PC-3 (cell line): Measurements from ENCODE around the gene STXBP5L. TPM values are rescaled to one million over a fixed set of nuclear protein-coding genes. Genes with fewer than 3 reads are reported as not detected.
"Not testable (repeated sequence)": the region's sequence is repeated elsewhere in the genome, so short reads cannot be mapped to it uniquely, and the experiment has no call there.

Source experiments
- ATAC-seq: fragments of 200-7000 bp; cut with Tn5 transposase; 2 replicates; pipeline ENCODE4 v1.9.1; 2020; ENCODE audit warnings: mild to moderate bottlenecking, moderate library complexity
- BruUV-seq: library from RNA; stranded (reverse); fragments of 400-500 nt; replicated peaks from 2 replicates; lab custom pipeline; 2021; lab: Mats Ljungman, UMichigan
- CTCF ChIA-PET: fragments of 300-600 bp; sonication (Branson Sonifier 250); formaldehyde crosslinking; loops from one replicate; lab custom pipeline; 2022; ENCODE audit warnings: antibody characterized with exemption; lab: Charles Lee
- POLR2A ChIA-PET: fragments of 300-600 bp; sonication (Branson Sonifier 250); formaldehyde crosslinking; loops from one replicate; lab custom pipeline; 2022; ENCODE audit warnings: antibody characterized with exemption; ENCODE audit not compliant: unreplicated experiment; lab: Charles Lee
- DNase-seq: peaks from one replicate; pipeline ENCODE4 v3.0.0-alpha.2; 2015
- H2AFZ ChIP-seq: fragments of 300-600 bp; sonication (generic); 2 replicates; pipeline ENCODE4 v1.6.0; 2016; ENCODE audit warnings: antibody characterized with exemption, low read length
- H3F3A ChIP-seq: fragments of 300-600 bp; sonication (generic); one replicate; pipeline ENCODE4 v1.6.0; 2017; ENCODE audit warnings: antibody characterized with exemption, low read length, control low read depth, mild to moderate bottlenecking; ENCODE audit not compliant: unreplicated experiment
- H3K27ac ChIP-seq: fragments of 300-600 bp; sonication (generic); 2 replicates; pipeline ENCODE4 v1.5.1; 2016; ENCODE audit warnings: mild to moderate bottlenecking, low read length
- H3K27me3 ChIP-seq: fragments of 300-600 bp; sonication (generic); 2 replicates; pipeline ENCODE4 v1.6.1; 2016; ENCODE audit warnings: low read length, mixed read lengths
- H3K36me3 ChIP-seq: fragments of 300-600 bp; sonication (generic); 2 replicates; pipeline ENCODE4 v1.6.1; 2016; ENCODE audit warnings: low read depth, mixed run types, low read length, mixed read lengths
- H3K4me1 ChIP-seq: fragments of 300-600 bp; sonication (generic); 2 replicates; pipeline ENCODE4 v1.5.1; 2016; ENCODE audit warnings: low read length; ENCODE audit not compliant: insufficient read depth
- H3K4me2 ChIP-seq: fragments of 300-600 bp; sonication (generic); 2 replicates; pipeline ENCODE4 v1.6.0; 2016; ENCODE audit warnings: low read length
- H3K4me3 ChIP-seq: fragments of 300-600 bp; sonication (generic); 2 replicates; pipeline ENCODE4 v1.5.1; 2016; ENCODE audit warnings: mild to moderate bottlenecking, low read length, mixed read lengths
- H3K79me2 ChIP-seq: fragments of 300-600 bp; sonication (generic); 2 replicates; pipeline ENCODE4 v1.6.1; 2017; ENCODE audit warnings: low read length, mixed read lengths
- H3K9ac ChIP-seq: fragments of 300-600 bp; sonication (generic); 2 replicates; pipeline ENCODE4 v1.6.0; 2016; ENCODE audit warnings: mild to moderate bottlenecking, low read length
- H3K9me2 ChIP-seq: fragments of 300-600 bp; sonication (generic); replicated peaks from 2 replicates; pipeline ENCODE4 v1.6.1; 2016; ENCODE audit warnings: mixed run types, low read length, mixed read lengths
- H3K9me3 ChIP-seq: fragments of 300-600 bp; sonication (generic); 2 replicates; pipeline ENCODE4 v1.6.1; 2016; ENCODE audit warnings: low read length, mixed read lengths
- H4K20me1 ChIP-seq: fragments of 300-600 bp; sonication (generic); 2 replicates; pipeline ENCODE4 v1.6.1; 2016; ENCODE audit warnings: low read length, mixed read lengths
- EZH2 ChIP-seq: fragments of 300-600 bp; sonication (generic); IDR thresholded peaks from one replicate; pipeline ENCODE4 v1.6.1; 2017; ENCODE audit warnings: antibody characterized with exemption, mild to moderate bottlenecking, low read length; ENCODE audit not compliant: unreplicated experiment
- EZH2phosphoT487 ChIP-seq: fragments of 300-600 bp; sonication (generic); IDR thresholded peaks from 2 replicates; pipeline ENCODE4 v1.6.1; 2018; ENCODE audit warnings: mild to moderate bottlenecking, antibody characterized with exemption, low read length, borderline replicate concordance
- intact Hi-C: fragments of 100-400 bp; cut with micrococcal nuclease; formaldehyde crosslinking; loops from 2 replicates; pipeline ENCODE4 v1.9.0; 2023
- total RNA-seq: library from RNA; depleted of rRNA; stranded (reverse); fragments of >200 nt; gene quantifications from 2 replicates; pipeline ENCODE4 v1.2.3, GENCODE V29; 2014
- TF ChIP-seq, protein P1 (sequence below): fragments of 300-600 bp; sonication (generic); conservative IDR thresholded peaks from 2 replicates; pipeline ENCODE4 v1.5.1; 2017; ENCODE audit warnings: antibody characterized with exemption, low read depth, mild to moderate bottlenecking, low read length

Gene STXBP5L
- total RNA-seq, 1 experiment from 2014 or later = not detected

GRCh38 chr3:120879411-120879810, 28.6 kb upstream of the STXBP5L start:
- no peaks in the 10 kb centered on the region for H3K9me2 ChIP-seq
- H3K36me3 ChIP-seq = no peaks in the 10 kb centered on the region
- no peak overlapping the region for H3K9ac ChIP-seq
- H3K79me2 ChIP-seq = no peaks in the 10 kb centered on the region
- ATAC-seq (no peak), DNase-seq (no peak)
- no TSS peak for BruUV-seq
- no peaks in the 10 kb centered on the region for H3F3A ChIP-seq
- no peak overlapping the region for H2AFZ ChIP-seq
- CTCF ChIA-PET = no interaction called here
- peaks cover 29% of the 10 kb centered on the region; the same call in 1 of the 2 replicates for H3K27me3 ChIP-seq
- no peak overlapping the region for H3K27ac ChIP-seq
- no peak overlapping the region for H3K4me3 ChIP-seq
- no peaks in the 10 kb centered on the region for H3K4me1 ChIP-seq
- POLR2A ChIA-PET = no interaction called here
- H3K9me3 ChIP-seq = no peaks in the 10 kb centered on the region
- H3K4me2 ChIP-seq = no peak overlapping the region
- intact Hi-C loops = no loop called here
- TF ChIP-seq EZH2 (no peak), EZH2phosphoT487 (no peak)
- TF ChIP-seq, protein P1, sequence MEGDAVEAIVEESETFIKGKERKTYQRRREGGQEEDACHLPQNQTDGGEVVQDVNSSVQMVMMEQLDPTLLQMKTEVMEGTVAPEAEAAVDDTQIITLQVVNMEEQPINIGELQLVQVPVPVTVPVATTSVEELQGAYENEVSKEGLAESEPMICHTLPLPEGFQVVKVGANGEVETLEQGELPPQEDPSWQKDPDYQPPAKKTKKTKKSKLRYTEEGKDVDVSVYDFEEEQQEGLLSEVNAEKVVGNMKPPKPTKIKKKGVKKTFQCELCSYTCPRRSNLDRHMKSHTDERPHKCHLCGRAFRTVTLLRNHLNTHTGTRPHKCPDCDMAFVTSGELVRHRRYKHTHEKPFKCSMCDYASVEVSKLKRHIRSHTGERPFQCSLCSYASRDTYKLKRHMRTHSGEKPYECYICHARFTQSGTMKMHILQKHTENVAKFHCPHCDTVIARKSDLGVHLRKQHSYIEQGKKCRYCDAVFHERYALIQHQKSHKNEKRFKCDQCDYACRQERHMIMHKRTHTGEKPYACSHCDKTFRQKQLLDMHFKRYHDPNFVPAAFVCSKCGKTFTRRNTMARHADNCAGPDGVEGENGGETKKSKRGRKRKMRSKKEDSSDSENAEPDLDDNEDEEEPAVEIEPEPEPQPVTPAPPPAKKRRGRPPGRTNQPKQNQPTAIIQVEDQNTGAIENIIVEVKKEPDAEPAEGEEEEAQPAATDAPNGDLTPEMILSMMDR = no peak
- H4K20me1 ChIP-seq = no peaks in the 10 kb centered on the region

- Histone ChIP-seq H3K9me3 (peaks cover 4% of the 10 kb centered on the region; the same call in 1 of the 2 replicates), H3F3A (no peaks in the 10 kb centered on the region), H3K27me3 (peaks cover 23% of the 10 kb centered on the region; the same call in 1 of the 2 replicates), H3K36me3 (no peaks in the 10 kb centered on the region), H3K9me2 (no peaks in the 10 kb centered on the region), H3K9ac (no peak overlapping the region), H2AFZ (no peak overlapping the region), H3K4me2 (no peak overlapping the region), H3K79me2 (no peaks in the 10 kb centered on the region), H4K20me1 (no peaks in the 10 kb centered on the region), H3K4me3 (no peak overlapping the region), H3K27ac (no peak overlapping the region), H3K4me1 (peaks cover 17% of the 10 kb centered on the region)
- POLR2A ChIA-PET = no interaction called here
- TF ChIP-seq, protein P1 = no peak
- CTCF ChIA-PET = no interaction called here
- intact Hi-C loops = loop anchor here (10.0 kb wide), 1 partner anchor 328 kb away; no protein-coding TSS in a partner anchor
- BruUV-seq = no TSS peak
- DNase-seq = no peak
- no peak for ATAC-seq
Measured at GRCh38 chr3:120892921-120893320, 15.1 kb upstream of the STXBP5L start.

DNA sequence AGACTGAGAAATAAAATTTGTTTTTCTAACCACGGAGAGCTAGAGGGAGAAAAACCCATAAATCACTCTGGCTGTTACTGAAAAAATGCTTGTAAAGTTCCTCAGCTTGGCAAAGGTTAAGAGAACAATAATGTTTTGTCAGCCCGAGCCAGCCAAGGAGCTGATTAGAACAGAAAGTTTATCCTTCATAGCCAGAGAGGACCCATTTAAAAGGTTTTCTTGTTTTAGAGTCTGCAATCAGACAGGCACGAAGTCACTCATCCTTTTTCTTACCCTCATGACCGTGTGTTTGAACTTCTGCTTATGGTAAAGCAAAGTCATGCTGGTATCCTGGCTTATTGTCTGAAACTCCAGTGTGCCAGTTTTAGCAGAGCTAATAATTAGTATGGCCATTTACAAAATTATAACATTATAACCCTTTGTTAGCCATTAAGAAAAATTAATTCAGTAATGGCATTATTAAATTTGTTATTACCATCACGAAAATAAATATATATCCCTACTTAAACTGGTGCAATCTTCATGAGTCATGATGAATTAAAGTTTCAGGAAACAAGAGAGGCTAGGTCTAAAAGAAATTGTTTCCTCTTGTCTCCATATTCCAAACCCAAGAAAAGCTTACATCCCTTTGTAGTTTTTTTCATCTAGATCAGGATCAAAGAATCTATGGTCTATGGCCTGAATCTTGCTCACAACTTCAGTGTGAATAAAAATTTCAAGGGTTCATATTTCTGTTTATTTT, 13.5 kb upstream of the STXBP5L start:
- ATAC-seq (peak; percentile 94), DNase-seq (peak; percentile 77)
- no TSS peak for BruUV-seq
- intact Hi-C loops = loop anchor here (10.0 kb wide), 1 partner anchor 330 kb away; no protein-coding TSS in a partner anchor
- Histone ChIP-seq H3K9me2 (no peaks in the 10 kb centered on the region), H3K79me2 (no peaks in the 10 kb centered on the region), H3F3A (no peaks in the 10 kb centered on the region), H3K4me1 (peaks cover 17% of the 10 kb centered on the region), H3K36me3 (no peaks in the 10 kb centered on the region), H3K4me2 (peak overlapping the region; percentile 68), H2AFZ (no peak overlapping the region), H3K9me3 (no peaks in the 10 kb centered on the region), H4K20me1 (no peaks in the 10 kb centered on the region), H3K27ac (peak overlapping the region; percentile 15; the same call in 1 of the 2 replicates), H3K4me3 (peak overlapping the region; percentile 29; the same call in 1 of the 2 replicates), H3K27me3 (peaks cover 12% of the 10 kb centered on the region; the same call in 1 of the 2 replicates), H3K9ac (no peak overlapping the region)
- TF ChIP-seq EZH2 (no peak), EZH2phosphoT487 (no peak)
- TF ChIP-seq, protein P1 = no peak
- ChIA-PET CTCF (no interaction called here), POLR2A (no interaction called here)

DNA sequence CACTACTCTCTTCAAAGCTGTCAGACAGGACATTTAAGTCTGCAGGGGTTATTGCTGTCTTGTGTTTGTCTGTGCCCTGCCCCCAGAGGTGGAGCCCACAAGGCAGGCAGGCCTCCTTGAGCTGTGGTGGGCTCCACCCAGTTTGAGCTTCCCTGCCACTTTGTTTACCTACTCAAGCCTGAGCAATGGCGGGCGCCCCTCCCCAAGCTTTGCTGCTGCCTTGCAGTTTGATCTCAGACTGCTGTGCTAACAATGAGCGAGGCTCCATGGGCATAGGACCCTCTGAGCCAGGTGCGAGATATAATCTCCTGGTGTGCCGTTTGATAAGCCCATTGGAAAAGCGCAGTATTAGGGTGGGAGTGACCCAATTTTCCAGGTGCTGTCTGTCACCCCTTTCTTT, 6.3 kb upstream of the STXBP5L start:
- H3K4me3 ChIP-seq, H3K79me2 ChIP-seq, H3K27ac ChIP-seq, H3K4me1 ChIP-seq, BruUV-seq, ATAC-seq, H3K4me2 ChIP-seq, POLR2A ChIA-PET, CTCF ChIA-PET, H3K9ac ChIP-seq, intact Hi-C loops, DNase-seq, H3K36me3 ChIP-seq, H3F3A ChIP-seq, H2AFZ ChIP-seq, H4K20me1 ChIP-seq, H3K9me2 ChIP-seq, H3K9me3 ChIP-seq: not testable (repeated sequence)
- H3K27me3 ChIP-seq = peaks cover 19% of the 10 kb centered on the region; the same call in 1 of the 2 replicates
